ENCODE results near the gene SH3BP4. TPM values are rescaled to one million over a fixed set of nuclear protein-coding genes. Genes with fewer than 3 reads are reported as not detected.
"Not testable (repeated sequence)": the region's sequence is repeated elsewhere in the genome, so short reads cannot be mapped to it uniquely, and the experiment has no call there.

Gene SH3BP4
- polyA plus RNA-seq, 4 donors, result 27.7 to 43.6 (median 39.7) TPM

DNA sequence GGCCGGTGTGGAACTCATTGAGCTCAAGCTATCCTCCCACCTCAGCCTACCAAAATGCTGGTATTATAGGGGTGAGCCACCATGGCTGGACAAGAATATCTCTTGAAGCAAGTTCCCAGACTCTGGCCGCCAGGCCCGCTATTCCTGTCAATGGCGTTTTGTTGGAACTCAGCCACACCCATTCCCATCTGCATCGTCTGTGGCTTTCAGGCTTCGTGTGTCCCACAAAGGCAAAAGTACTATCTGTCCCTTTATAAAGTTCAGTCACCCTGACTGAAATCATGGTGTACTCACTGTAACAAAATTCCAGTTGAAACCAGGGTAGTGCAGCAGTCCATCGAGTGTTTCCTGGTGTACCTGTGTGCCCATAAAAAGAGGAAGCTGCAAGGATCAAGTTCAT is 96.7 kb downstream of the SH3BP4 start:
- DNase-seq (ENCODE audit: low read depth in 4 of 4, low spot score in 3 of 4), result no peak

DNA sequence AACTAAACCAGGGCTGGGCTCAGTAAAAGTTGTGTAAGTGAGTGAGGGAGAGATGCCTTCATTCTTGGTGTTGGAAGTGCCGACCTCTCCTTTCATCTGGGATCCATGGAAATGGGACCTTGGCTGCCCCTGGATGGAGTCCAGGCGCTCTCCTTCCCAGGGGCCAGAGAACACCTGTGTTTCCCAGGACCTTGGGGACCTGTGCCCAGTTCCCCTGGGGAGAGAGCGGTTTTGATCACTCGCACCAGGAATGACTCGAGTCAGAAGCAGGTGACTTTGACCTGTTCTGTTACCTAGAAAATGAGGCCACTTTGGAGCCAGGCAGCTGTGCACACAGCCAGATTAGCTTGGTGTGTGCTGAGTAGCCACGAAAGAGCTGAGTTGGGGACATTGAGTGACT is 97.3 kb downstream of the SH3BP4 start:
- no peak for DNase-seq (ENCODE audit: low read depth in 4 of 4, low spot score in 3 of 4)

DNA sequence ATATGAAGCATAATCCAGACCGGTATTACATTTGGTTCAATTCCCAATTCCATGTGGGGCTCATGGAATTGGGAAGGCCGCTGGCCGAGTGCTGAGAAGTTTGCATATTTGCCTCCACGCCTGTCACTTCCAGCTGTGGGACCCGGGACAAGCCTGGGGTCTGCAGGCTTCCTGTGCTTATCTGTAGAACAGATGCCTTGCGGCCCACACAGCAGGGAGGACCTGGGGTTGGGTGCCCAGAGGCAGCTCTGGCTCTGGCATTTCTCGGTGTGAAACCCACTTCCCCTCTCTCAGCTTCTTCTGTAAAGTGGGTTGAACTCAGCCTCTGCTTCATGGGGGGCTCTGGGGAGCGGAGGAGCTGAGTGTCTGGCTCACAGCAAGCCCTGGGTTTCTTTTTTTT is 97.9 kb downstream of the SH3BP4 start:
- no peak for DNase-seq (ENCODE audit: low read depth in 4 of 4, low spot score in 3 of 4)

DNA sequence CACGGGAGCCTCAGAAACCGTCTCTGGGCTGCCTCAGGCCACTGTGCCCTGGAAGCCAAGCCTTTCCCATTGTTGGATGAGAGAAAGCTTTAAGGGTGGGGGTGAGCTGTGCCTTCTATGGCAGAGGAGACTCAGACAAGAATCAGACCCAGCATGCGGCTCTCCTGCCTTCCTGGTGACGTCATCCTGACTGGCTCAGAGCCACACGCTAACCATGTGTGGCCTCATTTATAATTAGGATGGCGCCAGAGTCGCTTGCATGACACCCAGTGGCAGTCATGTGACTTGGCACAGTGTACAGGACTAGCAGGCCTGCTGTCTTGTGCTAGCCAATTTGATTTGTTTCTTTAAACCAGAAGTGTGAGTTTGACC is 99.1 kb downstream of the SH3BP4 start:
- peak; percentile 71 to 83 (median 78) for DNase-seq (ENCODE audit: low read depth in 4 of 4, low spot score in 3 of 4)

DNA sequence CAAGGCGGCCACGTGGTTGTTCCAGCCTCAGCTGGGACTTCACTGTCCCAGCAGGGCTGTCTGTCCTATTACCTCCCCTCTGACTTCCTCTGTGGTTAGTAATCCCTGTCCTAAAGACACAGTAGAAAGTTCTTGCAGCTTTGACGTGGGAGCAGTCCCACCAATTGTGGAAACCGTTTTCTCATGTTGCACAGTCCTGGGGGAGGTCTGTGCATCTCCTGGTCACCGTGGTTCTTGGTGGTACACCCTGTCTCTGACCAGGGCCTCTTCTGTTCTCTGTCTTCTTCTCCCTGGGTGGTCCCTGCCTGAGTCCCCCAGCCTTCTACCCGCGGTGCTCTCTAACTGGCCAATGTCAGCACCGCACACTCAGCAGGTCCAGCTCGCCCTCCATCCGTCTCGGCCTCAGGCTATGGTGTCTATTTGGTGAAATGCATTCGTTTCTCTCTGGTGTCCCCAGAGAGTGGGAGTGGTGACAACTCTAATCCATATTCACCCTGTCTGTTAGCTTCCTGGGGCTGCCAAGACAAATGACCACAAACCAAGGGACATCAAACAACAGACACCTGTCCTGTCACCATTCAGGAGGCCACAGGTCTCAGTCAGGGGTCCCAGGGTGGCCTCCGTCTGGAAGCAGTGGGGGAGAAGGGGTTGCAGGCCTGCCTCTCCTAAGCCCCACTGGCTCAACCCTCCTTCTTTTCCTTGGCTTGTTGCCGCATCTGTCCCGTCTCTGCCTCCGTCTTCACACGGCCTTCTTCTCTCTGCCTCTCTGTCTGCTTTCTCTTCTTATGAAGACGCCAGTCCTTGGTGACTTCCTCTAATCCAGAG is 99.8 kb downstream of the SH3BP4 start:
- DNase-seq (ENCODE audit: low read depth in 4 of 4, low spot score in 3 of 4), result no peak

DNA sequence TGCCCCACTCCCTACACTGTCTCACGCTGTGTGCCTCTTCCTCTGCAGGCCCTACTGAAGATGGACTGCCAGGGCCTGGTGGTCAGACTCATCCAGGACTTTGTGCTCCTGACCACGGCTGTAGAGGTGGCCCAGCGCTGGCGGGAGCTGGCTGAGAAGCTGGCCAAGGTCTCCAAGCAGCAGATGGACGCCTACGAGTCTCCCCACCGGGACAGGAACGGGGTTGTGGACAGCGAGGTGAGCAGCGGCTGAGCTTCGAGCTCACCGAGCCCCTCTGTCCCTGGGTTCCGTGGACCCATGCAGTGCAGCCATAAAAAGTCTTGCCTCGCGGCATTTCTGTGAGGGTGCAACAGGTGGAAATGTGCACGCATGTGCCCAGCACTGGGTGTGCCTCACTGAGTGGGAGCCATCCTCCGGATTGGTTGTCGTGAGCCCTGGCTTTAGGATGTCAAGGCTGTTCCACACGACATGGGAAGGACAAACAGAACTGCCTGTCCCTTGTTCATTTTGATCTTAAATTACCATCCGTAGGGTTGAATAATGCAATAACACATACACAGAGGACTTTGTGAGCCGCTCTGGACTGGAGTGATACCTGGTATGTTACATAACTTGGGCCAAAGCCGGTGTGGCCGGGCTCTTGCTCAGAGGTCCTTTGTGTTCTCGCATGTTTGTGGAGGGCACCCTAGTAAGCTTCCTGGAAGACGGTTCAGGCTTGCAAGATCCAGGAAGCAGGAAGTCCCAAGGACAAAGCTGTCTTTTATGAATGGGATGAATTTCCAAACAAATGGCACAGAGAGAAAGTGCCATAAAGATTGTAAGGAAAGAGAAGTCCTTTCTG is 100.9 kb downstream of the SH3BP4 start:
- no peak for DNase-seq (ENCODE audit: low read depth in 4 of 4, low spot score in 3 of 4)

DNA sequence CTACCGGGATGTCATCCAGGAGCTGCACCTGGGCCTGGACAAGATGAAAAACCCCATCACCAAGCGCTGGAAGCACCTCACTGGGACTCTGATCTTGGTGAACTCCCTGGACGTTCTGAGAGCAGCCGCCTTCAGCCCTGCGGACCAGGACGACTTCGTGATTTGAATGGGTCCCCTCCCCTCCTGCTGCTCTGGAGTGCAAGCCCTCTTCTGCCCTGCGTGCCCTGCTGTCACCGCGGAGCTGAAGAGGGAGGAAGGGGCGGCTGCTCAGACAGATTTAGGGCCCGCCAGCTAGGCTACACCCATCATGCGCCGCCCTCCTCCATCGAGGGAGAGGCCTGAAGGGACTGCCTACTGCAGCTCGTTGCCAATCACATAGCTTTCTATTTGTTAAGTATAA is 101.8 kb downstream of the SH3BP4 start:
- no peak for DNase-seq (ENCODE audit: low read depth in 4 of 4, low spot score in 3 of 4)

DNA sequence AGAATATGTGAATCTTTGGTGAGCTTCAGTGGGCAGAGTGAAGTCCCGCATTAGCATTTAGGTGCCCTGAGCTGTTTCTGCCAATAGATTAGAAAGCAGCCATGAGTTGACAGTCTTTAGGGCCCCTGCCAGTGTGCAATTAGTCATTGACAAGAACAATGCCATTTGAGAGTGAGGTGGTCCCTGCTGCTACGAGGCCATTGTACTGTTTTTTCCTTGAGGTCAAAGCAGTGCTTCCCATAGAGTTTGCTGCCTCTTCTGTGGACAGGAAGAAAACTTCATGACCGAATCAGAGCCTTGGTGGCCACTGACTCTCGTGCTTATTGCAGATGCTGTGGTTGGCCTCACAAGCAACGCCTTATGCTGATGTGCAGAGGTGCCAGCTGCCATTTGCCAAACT is 102.7 kb downstream of the SH3BP4 start:
- no peak for DNase-seq (ENCODE audit: low read depth in 4 of 4, low spot score in 3 of 4)

DNA sequence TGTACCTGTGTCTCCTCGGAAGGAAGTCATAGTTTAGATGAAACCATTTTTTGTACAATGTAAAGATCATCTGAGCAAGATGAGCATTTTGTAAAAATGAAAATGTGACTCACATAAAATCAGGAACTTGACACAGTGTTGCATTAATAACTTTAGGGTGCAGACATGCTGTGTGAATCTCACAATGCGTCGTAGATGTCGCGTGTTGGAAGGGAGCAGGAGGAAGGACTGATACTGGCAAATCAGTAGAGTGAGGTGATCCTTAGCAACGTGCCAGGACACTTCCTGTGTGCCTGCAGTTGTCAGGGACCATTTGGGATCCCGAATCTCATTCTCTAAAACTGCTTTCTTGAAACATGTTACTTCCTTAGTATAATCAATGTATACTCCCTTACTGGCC is 103.1 kb downstream of the SH3BP4 start:
- no peak for DNase-seq (ENCODE audit: low read depth in 4 of 4, low spot score in 3 of 4)

DNA sequence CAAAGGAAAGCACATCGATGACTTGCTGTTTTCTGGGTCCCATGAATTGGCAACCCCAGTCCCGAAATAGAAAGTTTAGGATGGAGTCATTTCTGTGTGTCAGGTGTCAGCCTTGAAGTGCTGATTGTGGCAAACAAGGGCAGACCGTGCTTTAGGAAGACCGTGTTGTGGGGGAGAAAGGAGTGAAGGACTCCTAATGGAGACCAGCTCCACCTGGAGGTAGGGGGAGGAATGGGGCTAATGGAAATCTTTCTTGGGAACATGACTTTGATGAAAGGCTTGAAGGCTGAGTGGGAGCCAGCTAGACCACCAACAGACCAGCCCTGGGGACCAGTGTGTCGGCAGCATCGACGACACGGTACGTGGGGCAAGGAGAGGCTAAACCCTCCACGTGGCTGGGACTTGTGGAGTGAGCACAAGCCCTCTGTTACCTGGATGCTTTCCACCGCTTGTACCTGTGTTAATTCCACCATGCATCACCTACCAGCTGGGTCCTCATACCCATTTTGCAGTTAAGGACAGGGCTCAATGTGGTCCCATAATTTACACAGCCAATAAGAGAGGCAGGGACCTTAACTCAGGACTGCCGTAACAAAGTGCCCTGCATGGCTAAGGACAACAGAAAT is 104.2 kb downstream of the SH3BP4 start:
- no peak for DNase-seq (ENCODE audit: low read depth in 4 of 4, low spot score in 3 of 4)

DNA sequence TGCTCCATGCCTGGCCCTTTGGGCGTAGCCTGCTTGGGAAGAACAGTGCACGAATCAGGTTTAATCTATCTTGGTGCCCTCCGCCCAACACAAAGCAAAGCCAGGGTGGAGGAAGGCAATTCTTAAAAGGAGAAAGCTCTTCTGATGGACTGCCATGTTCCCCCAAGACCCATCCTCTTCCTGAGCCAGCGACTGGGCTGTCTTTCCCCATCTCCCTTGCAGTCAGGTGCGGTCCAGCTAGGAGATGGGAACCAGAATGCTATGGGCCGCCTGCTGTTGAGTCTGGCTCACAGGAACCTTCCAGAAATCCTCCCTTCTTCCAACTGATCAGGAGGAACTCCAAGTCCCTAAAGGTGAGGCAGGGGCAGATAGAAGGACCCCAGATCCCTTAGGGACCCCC is 105.0 kb downstream of the SH3BP4 start:
- no peak for DNase-seq (ENCODE audit: low read depth in 4 of 4, low spot score in 3 of 4)

DNA sequence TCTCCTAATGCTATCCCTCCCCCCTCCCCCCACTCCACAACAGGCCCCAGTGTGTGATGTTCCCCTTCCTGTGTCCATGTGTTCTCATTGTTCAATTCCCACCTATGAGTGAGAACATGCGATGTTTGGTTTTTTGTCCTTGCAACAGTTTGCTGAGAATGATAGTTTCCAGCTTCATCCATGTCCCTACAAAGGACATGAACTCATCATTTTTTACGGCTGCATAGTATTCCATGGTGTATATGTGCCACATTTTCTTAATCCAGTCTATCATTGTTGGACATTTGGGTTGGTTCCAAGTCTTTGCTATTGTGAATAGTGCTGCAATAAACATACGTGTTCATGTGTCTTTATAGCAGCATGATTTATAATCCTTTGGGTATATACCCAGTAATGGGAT is 105.8 kb downstream of the SH3BP4 start:
- DNase-seq (ENCODE audit: low read depth in 4 of 4, low spot score in 3 of 4), result not testable (repeated sequence)

DNA sequence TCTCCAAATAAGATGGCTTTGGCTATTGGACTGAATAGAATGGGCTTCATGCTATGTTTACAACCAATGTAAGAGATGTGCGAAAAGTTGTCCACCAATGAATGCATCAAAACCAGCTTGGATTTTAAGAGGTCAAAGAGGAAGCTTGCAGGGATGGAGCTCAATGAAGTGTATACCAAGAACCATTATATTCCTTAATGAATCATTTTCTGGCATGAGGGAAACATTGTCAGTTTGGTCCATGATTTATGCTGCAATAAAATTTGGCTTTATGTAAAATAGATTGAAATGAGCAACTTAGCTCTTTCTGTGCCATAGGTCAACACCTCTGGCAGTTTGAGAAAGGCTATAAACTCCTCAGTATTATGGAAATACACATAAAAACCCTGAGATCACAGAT is 107.3 kb downstream of the SH3BP4 start:
- DNase-seq (ENCODE audit: low read depth in 4 of 4, low spot score in 3 of 4), result no peak

DNA sequence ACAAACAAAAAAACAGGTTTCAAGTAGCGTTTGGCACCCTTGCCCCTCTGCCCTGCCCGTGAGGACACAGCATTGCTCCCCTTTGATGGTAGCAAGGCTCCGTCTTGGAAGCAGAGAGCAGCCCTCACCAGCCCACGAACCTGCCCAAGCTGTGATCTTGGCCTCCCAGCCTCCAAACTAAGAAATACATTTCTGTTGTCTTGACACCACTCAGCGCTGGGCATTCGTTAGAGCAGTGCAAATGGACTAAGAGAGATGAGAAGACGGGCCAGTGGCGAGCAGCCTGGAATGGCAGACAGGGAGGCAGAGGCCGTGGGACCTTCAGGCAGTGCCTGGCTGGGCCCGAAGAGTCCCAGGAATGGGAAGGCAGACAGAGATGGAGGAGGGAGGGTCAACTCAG is 109.8 kb downstream of the SH3BP4 start:
- DNase-seq (ENCODE audit: low read depth in 4 of 4, low spot score in 3 of 4), result no peak

DNA sequence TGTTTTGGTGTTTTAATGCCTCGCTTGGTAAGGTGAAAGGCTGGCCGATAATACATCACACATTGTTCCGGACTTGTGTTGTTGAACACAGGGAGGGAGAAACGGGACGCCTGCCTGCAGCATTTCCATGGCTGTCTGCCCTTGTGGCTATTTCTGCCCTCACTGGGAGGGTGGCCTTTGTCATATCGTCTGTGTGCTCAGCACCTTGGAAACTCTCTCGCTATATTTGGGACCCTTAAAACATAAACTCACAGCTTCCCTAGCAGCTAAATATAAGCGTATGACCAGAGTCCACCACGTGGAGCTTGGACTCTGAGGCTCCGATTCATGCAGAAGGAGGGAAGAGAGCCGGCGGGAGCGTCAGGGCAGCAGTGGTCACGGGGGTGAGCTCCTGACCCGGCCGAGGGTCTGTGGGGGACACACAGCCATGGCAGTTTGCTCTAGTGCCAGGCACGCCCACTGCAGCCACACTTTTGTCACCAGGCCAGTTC is 111.7 kb downstream of the SH3BP4 start:
- DNase-seq (ENCODE audit: low read depth in 4 of 4, low spot score in 3 of 4), result no peak

DNA sequence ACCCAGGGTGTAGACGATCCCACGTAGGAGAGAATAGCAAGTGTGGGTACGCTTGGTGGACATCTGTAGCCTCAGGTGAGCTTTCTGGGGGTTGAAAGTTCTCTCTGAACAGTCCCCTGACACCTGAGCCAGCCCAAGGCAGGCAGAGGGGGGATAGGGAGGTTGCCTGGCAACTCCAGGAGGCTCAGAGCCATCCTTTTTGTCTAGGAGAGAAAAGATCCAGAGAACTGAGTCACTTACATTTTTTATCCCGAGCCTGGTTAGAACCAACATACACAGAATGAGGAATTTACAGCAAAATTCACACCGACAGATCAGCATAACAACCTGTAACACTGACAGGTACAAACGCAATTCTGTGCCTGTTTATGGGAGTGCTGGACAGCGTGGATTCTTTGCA is 113.2 kb downstream of the SH3BP4 start:
- no peak for DNase-seq (ENCODE audit: low read depth in 4 of 4, low spot score in 3 of 4)

DNA sequence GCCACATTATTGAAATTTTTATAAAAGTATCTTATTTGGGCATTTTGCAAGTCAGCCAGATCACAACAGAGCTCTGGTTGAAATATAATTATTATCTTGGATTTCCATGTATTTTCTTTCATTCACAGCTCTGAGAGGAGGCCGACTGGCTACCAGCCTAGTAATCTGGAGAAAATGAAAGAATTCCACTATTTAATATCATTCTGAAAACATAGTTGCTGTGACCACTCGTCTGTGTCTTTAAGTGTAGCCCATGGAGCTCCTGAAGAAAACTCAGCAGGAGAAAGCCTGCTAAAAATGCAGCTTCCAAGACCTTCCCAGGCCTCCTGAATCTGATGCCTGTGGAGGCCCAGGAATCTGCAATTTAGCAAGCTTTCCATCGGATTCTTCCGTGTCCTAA is 114.7 kb downstream of the SH3BP4 start:
- no peak for DNase-seq (ENCODE audit: low read depth in 4 of 4, low spot score in 3 of 4)

DNA sequence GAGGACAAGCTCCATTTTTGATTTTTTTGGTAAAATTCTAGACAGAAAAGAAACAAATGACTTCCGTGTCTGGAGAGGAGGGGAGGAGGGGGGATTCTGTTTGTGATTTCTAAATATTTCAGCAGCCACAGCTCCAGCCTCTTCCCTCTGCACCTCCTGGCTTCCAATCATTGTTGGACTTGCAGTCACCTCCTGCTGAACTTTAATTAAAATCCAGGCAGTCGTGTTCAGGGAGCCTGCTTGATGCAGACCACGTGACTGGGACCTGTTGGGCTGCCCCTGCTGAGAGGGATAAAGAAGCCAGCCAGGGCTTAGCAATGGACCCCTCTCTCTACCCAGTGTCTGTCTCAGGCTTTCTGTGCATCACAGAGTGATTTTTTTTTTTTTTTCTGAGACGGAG is 115.1 kb downstream of the SH3BP4 start:
- no peak for DNase-seq (ENCODE audit: low read depth in 4 of 4, low spot score in 3 of 4)

DNA sequence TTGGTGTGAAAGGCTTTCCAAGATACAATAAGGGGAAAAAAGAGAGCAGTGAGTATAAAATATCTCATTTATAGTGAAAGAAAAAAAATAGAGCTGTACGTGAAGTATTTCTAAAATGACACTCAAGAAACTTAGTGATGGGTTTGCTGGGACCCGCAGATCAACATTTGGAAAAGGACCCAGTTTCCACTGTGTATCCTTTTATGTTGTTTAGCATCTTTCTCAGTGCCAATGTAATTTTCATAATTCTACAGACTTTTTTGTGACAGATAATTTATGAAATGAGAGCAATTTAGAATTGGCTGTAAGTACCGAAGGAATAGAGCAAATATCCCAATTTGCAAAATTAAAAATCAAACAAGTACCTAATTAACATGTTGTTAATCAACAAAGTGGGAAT is 116.9 kb downstream of the SH3BP4 start:
- DNase-seq (ENCODE audit: low read depth in 4 of 4, low spot score in 3 of 4), result no peak

DNA sequence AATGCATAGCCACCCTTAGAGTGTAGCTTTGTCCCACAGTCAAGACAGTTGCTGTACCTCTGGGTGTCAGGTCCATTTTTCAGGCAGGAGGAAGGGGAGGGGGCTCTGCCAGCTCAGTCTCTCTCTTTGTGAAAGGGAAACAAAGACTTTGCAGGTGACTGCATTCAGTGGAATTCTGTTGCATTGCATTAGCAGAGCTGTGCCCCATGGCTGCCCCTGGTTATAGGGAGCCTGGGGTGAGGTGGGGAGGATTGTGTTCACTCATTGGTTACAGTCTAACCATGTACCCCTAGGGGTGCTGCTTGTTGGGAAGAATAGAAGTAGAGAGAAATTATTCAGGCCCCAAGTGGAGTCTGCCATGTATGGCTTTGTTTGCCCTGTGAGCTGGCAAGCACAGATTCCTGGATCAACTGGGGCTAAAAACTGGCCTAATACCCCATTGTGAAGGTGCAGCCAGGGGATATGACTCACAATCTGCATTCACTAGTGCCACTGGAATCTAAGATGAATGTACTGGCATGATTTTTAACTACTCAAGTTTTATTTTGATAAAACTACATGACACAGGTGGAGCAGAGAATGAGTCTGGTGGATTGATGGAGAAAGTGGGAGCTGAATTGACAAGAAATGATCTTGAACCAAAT is 118.4 kb downstream of the SH3BP4 start:
- DNase-seq (ENCODE audit: low read depth in 4 of 4, low spot score in 3 of 4), result no peak

DNA sequence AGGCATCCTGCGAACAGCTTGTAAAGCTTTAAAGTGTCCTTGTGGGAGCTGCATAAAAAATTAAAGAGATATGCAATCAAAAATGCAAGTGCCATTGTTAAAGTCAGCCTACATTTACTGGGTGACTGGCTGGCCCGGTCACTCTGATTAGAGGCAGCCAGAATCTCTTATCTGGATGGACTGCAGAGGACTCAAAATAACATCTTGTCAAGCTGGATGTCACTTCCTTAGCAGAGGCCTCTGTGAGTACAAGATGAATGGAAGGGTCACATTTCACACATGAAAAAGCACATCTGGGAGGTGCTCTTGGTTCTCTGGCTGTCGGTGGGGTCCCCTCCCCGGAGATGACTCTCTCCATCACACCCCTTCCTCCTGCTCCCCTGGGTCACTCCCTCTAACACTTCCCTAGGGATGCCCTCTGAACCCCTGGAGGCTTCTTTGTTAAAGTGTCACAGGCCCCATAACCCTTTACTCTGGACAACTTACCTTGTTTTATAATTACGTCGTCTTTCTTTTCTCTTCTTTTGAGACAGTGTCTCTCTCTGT is 122.1 kb downstream of the SH3BP4 start:
- DNase-seq (ENCODE audit: low read depth in 4 of 4, low spot score in 3 of 4), result no peak
